ENCODE measurements around the gene FFAR3.
"Not testable (repeated sequence)": the region's sequence is repeated elsewhere in the genome, so short reads cannot be mapped to it uniquely, and the experiment has no call there.

FFAR3 gene

DNA sequence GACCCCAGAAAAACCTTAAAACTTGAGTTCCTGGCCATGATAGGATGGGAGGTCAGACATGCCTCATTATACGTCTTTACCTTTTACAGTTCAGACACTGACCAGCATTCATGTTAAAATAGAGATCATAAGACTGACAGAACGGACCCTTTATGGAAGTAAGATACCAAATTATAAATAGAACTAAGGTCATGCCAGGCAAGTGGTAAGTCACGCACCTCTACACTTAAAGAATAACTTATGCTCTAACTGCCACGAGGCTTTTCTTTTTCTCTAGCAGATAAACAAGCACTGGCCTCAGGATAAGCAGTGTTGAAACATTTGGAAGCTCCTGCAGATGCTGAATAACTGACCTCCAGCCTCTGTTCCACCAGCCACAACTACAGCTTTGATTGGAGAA lies 41.0 kb downstream of the FFAR3 start:
- TF ChIP-seq POLR2A (IDR thresholded peaks at IDR 0.05; ENCODE audit: low read depth, low read length) (no peak), POLR2AphosphoS5 (IDR thresholded peaks at IDR 0.05; ENCODE audit: low read depth, low read length) (no peak), TAF1 (IDR thresholded peaks at IDR 0.05; ENCODE audit: borderline replicate concordance, low read depth, low read length) (no peak)
- no peak for DNase-seq (ENCODE audit: insufficient read length)
- no peak for FAIRE-seq

DNA sequence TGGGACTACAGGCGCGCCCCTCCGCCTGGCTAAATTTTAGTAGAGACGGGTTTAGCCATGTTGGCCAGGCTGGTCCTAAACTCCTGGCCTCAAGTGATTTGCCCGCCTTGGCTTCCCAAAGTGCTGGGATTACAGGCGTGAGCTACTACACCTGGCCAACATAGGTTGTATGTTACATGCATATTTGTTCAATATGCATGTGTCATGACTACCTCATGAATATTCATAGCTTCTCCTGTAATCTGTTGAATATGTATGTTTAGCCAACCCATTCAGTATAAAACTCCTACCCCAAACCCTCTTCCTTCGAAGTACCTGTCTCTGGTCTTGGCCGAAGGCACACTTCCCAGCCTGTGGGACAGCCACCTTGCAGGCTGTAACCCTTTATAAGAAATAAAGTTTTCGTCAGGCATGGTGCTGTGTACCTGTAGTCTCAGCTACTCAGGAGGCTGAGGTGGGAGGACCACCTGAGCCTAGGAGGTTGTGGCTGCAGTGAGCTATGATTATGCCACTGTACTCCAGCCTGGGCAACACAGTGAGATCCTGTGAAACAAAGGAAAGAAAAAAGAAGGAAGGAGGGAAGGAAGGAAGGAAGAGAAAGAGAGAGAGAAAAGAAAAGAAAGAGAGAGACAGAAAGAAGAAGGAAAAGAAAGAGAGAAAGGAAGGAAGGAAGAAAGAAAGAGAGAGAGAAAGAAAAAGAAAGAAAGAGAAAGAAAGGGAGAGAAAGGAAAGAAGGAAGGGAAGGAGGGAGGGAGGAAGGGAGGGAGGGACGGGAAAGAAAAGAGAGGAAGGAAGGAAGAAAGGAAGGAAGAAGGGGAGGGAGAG lies 41.9 kb downstream of the FFAR3 start:
- no peak for FAIRE-seq
- TF ChIP-seq POLR2A (IDR thresholded peaks at IDR 0.05; ENCODE audit: low read depth, low read length): no peak
- TF ChIP-seq POLR2AphosphoS5 (IDR thresholded peaks at IDR 0.05; ENCODE audit: low read depth, low read length): no peak
- no peak for TF ChIP-seq TAF1 (IDR thresholded peaks at IDR 0.05; ENCODE audit: borderline replicate concordance, low read depth, low read length)
- DNase-seq (ENCODE audit: insufficient read length): no peak

DNA sequence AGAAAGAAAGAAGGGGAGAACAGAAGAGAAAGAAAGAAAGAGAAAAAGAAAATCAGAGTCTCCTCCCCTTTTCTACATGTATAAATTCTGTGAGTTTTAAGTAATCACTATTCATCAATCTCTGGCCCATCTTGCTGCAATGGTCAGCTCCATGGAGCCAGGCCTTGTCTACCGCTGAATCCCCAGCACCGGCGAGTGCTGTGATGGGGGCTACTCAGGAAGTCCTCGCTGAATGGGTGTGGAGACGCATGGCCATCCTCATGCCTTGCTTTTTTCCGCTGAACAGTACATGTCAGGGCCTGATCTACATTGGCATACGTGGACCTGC lies 42.5 kb downstream of the FFAR3 start:
- DNase-seq (ENCODE audit: insufficient read length): no peak
- no peak for FAIRE-seq
- TF ChIP-seq TAF1 (IDR thresholded peaks at IDR 0.05; ENCODE audit: borderline replicate concordance, low read depth, low read length): no peak
- no peak for TF ChIP-seq POLR2A (IDR thresholded peaks at IDR 0.05; ENCODE audit: low read depth, low read length)
- no peak for TF ChIP-seq POLR2AphosphoS5 (IDR thresholded peaks at IDR 0.05; ENCODE audit: low read depth, low read length)

DNA sequence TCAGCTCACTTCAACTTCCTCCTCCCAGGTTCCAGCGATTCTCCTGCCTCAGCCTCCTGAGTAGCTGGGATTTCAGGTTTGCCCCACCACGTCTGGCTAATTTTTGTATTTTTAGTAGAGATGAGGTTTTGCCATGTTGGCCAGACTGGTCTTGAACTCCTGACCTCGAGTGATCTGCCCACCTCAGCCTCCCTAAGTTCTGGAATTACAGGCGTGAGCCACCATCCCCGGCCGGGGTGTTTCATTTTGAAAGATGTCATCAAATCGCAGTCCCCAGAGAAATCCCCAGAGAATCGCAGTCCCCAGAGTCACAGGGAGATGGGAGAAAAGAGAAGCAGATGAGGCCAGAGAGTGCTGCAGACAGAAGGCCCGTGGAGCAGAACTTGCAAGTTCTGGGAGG lies 43.2 kb downstream of the FFAR3 start:
- FAIRE-seq; DNase-seq (ENCODE audit: insufficient read length): not testable (repeated sequence)

DNA sequence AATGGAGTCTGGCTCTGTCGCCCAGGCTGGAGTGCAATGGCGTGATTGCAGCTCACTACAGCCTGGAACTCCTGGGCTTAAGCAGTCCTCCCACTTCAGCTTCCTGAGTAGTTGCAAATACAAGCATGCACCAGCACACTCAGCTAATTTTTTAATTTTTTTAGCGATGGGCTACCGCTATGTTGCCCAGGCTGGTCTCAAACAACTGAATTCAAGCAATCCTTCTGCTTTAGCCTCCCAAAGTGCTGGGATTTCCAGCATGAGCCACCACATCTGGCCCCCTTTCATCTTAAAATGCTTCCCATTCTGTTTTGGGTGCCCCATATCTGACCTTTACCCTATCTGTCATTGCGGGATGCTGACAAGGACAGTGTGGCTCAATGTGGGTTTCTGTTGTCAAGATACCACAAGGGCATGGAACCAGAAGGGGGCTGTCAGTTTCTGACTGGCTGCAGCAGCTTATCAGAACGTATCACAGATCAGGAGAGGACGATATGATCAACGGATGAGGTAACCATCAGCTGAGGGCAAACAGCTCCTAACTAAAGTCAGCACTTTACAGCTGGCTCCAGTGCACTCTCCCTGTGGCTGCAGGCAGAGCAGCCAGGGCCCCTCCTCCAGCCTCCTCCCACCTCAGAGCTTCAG lies 45.0 kb downstream of the FFAR3 start:
- no peak for TF ChIP-seq POLR2A (IDR thresholded peaks at IDR 0.05; ENCODE audit: low read depth, low read length)
- TF ChIP-seq TAF1 (IDR thresholded peaks at IDR 0.05; ENCODE audit: borderline replicate concordance, low read depth, low read length): no peak
- no peak for TF ChIP-seq POLR2AphosphoS5 (IDR thresholded peaks at IDR 0.05; ENCODE audit: low read depth, low read length)
- FAIRE-seq (peak; percentile 14), DNase-seq (ENCODE audit: insufficient read length) (no peak)

DNA sequence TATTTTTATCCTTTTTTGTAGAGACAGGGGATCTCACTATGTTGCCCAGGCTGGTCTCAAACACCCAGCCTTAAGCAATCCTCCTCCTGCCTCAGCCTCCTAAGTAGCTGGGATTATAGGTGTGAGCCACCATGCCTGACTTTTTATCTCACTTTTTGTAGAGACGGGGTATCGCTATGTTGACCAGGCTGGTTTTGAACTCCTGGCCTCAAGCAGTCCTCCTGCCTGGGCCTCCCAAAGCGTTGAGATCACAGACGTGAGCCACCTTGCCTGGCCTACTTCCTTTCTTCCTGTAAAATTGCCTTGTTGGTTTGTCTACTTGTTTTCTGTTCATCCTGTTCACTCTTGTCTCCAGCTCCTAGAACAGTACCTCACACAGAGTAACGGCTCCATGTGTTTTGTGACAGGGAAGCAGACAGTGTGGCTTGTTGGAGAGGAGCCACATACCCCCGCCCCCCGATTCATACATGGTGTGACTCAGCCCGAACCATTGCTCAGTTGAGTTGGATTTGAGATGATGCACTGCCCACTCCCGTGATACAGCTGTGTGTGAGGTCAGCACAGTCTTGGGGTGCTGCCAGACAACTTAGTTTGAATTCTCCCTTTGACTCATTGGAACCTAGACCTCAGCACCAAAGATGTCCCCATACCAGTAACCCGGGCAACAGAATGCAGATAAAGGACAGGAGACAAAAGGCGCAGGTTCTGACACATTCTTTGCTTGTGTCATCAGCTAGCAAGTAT lies 46.8 kb downstream of the FFAR3 start:
- DNase-seq (ENCODE audit: insufficient read length): peak; percentile 54
- FAIRE-seq: peak; percentile 94
- no peak for TF ChIP-seq TAF1 (IDR thresholded peaks at IDR 0.05; ENCODE audit: borderline replicate concordance, low read depth, low read length)
- peak; percentile 36; the same call in 1 of the 2 replicates for TF ChIP-seq POLR2AphosphoS5 (IDR thresholded peaks at IDR 0.05; ENCODE audit: low read depth, low read length)
- no peak for TF ChIP-seq POLR2A (IDR thresholded peaks at IDR 0.05; ENCODE audit: low read depth, low read length)

DNA sequence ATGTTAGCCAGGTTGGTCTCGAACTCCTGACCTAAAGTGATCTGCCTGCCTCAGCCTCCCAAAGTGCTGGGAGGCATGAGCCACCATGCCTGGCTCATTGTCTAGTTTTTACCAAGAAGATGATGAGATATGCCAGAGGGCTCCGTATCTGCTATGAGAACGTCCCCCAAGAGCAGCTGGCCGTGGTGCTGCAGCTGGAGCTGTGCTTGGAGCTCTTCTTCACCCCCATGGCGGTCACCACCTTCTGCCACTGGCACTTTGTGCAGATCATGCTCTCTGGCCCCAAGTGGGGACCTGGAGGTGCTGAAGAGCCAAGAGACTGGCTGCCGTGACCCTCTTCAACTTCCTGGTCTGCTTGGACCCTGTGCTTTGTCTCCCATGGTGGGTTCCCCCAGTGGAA lies 49.4 kb downstream of the FFAR3 start:
- TF ChIP-seq TAF1 (IDR thresholded peaks at IDR 0.05; ENCODE audit: borderline replicate concordance, low read depth, low read length) (no peak), POLR2AphosphoS5 (IDR thresholded peaks at IDR 0.05; ENCODE audit: low read depth, low read length) (no peak), POLR2A (IDR thresholded peaks at IDR 0.05; ENCODE audit: low read depth, low read length) (no peak)
- DNase-seq (ENCODE audit: insufficient read length) (no peak), FAIRE-seq (peak; percentile 5)

DNA sequence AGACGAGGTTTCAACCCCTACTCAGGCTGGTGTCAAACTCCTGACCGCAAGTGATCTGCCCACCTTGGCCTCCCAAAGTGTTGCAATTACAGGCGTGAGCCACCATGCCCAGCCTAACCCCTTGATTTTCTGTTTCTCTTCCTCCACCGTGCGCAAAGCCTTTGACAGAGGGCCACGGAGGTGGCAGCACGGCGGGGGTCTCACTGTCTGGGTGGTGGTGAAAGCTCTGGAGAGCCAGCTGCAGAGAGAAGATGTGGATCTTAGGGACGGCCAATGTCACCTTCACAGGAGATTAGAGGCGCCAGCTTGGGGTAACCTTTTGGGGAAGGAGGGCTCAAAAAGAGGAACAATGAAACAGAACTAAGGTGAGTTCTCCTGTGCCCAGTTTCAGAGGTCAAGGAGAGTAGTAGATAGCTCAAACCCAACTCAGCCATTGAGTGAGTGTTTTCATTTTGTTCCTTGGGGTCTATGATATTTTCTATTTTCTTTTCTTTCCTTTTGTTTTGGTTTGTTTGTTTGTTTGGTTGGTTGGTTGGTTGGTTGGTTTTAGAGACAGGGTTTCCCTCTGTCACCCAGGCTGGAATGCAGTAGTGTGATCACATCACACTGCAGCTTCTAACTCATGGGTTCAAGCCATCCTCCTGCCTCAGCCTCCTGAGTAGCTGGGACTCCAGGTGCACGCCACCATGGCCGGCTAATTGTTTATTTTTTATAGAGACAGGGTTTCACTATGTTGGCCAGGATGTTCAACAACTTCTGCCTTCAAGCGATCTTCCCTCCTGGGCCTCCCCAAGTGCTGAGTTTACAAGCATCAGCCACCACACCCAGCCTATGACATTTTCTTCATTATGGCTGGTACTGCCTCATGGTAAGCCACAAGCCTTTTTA lies 50.3 kb downstream of the FFAR3 start:
- DNase-seq (ENCODE audit: insufficient read length): no peak
- FAIRE-seq: peak; percentile 81
- TF ChIP-seq POLR2A (IDR thresholded peaks at IDR 0.05; ENCODE audit: low read depth, low read length): no peak
- no peak for TF ChIP-seq POLR2AphosphoS5 (IDR thresholded peaks at IDR 0.05; ENCODE audit: low read depth, low read length)
- TF ChIP-seq TAF1 (IDR thresholded peaks at IDR 0.05; ENCODE audit: borderline replicate concordance, low read depth, low read length): no peak

DNA sequence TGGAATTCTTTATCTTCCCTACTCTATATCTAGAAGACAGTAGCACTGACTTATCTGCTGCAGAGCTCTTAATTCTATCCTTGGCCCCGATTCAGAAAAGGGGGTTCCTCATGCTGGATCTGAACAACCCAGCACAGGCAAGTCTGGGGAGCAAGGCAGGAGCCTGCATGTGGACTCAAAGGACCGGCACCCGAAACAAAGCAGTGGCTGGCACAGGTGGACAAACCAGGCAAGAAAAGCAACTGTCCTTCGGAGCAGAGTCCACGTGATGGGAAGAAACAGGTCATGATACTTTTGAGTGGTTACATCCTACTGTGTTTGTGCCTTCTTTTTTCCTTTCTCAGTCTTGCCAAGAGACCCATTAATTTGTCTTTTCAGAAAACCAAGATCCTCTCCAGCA lies 50.9 kb downstream of the FFAR3 start:
- TF ChIP-seq TAF1 (IDR thresholded peaks at IDR 0.05; ENCODE audit: borderline replicate concordance, low read depth, low read length) (no peak), POLR2AphosphoS5 (IDR thresholded peaks at IDR 0.05; ENCODE audit: low read depth, low read length) (no peak), POLR2A (IDR thresholded peaks at IDR 0.05; ENCODE audit: low read depth, low read length) (no peak)
- FAIRE-seq: no peak
- no peak for DNase-seq (ENCODE audit: insufficient read length)

All from GM12892 (cell line).